Sigmoid colon (tissue), 4 donors: Measurements from ENCODE around the gene ZNF3.
"Not testable (repeated sequence)": the region's sequence is repeated elsewhere in the genome, so short reads cannot be mapped to it uniquely, and the experiment has no call there.

Source experiments
- CTCF ChIP-seq, 4 experiments: fragments of 450-650 bp in 3 of 4; fragments of 200-600 bp in 1 of 4; IDR thresholded peaks; one replicate each; pipeline ENCODE4 v1.5.1; 2016 to 2019; ENCODE audit warnings: antibody characterized with exemption in 4 of 4, mild to moderate bottlenecking in 3 of 4, moderate library complexity in 2 of 4
- EP300 ChIP-seq, 4 donors: sonication (generic); formaldehyde crosslinking; IDR thresholded peaks; one replicate each; pipeline ENCODE4 v1.6.1; 2017; ENCODE audit warnings: antibody characterized with exemption in 4 of 4
- POLR2A ChIP-seq, 2 donors: fragments of 450-650 bp; IDR thresholded peaks; one replicate each; pipeline ENCODE4 v1.6.1; 2016; ENCODE audit warnings: antibody characterized with exemption in 2 of 2, mild to moderate bottlenecking in 2 of 2, moderate library complexity in 2 of 2

- TF ChIP-seq POLR2A, EP300, CTCF (IDR thresholded peaks at IDR 0.05): not testable (repeated sequence)
Measured at GRCh38 chr7:100130220-100130607, 48.7 kb upstream of the ZNF3 start.
